Common myeloid progenitor, CD34-positive (primary cell): Measurements from ENCODE around the gene CLPSL2.

Experiments
- CTCF ChIA-PET: fragments of 350-600 bp; sonication (Branson Sonifier 250); formaldehyde crosslinking; loops from one replicate; lab custom pipeline; 2021; ENCODE audit warnings: antibody characterized with exemption; lab: Charles Lee
- POLR2A ChIA-PET: fragments of 350-600 bp; sonication (Branson Sonifier 250); formaldehyde crosslinking; loops from one replicate; lab custom pipeline; 2021; ENCODE audit warnings: antibody characterized with exemption; lab: Charles Lee
- DNase-seq, 3 donors: peaks; one replicate each; pipeline versions ENCODE4 v3.0.0 to v3.0.0-alpha.2; 2013
- H3K27ac ChIP-seq, 2 experiments: 1 replicate in 1 of 2; 2 replicates in 1 of 2; pipeline ENCODE4 v1.7.0; 2013; ENCODE audit warnings: inconsistent platforms in 2 of 2, low read length in 2 of 2, mild to moderate bottlenecking in 2 of 2, low read depth in 1 of 2, moderate library complexity in 1 of 2; ENCODE audit not compliant: severe bottlenecking in 2 of 2, insufficient read depth in 1 of 2, poor library complexity in 1 of 2
- H3K27me3 ChIP-seq, 5 experiments: replicated peaks in 2 of 5; 1 replicate in 3 of 5; 2 replicates in 2 of 5; pipeline versions ENCODE4 v1.6.1 to v1.7.0; 2013; ENCODE audit warnings: low read length in 4 of 5, mild to moderate bottlenecking in 2 of 5, moderate library complexity in 2 of 5, inconsistent platforms in 1 of 5; ENCODE audit not compliant: insufficient read depth in 5 of 5, control insufficient read depth in 4 of 5
- H3K36me3 ChIP-seq, 4 experiments: 1 replicate in 2 of 4; 2 replicates in 2 of 4; pipeline versions ENCODE4 v1.6.1 to v1.7.0; 2013; ENCODE audit warnings: low read length in 3 of 4, control low read depth in 1 of 4, mild to moderate bottlenecking in 1 of 4; ENCODE audit not compliant: control insufficient read depth in 4 of 4, insufficient read depth in 4 of 4
- H3K4me1 ChIP-seq, 4 experiments: 1 replicate in 3 of 4; 2 replicates in 1 of 4; pipeline versions ENCODE4 v1.6.1 to v1.7.1; 2013; ENCODE audit warnings: low read length in 3 of 4, mild to moderate bottlenecking in 3 of 4, control low read depth in 1 of 4, inconsistent platforms in 1 of 4, moderate library complexity in 1 of 4; ENCODE audit not compliant: control insufficient read depth in 4 of 4, insufficient read depth in 4 of 4; ENCODE audit errors: control extremely low read depth in 1 of 4
- H3K4me3 ChIP-seq, 7 experiments: 1 replicate in 4 of 7; 2 replicates in 3 of 7; pipeline versions ENCODE4 v1.5.1 to v1.7.0; 2013; ENCODE audit warnings: mild to moderate bottlenecking in 7 of 7, low read length in 6 of 7, moderate library complexity in 6 of 7, inconsistent platforms in 2 of 7, low read depth in 2 of 7, control low read depth in 1 of 7; ENCODE audit not compliant: insufficient read depth in 4 of 7, control insufficient read depth in 1 of 7; ENCODE audit errors: extremely low read depth in 1 of 7
- H3K9me3 ChIP-seq, 5 experiments: 1 replicate in 4 of 5; 2 replicates in 1 of 5; pipeline versions ENCODE4 v1.6.1 to v1.7.1; 2013; ENCODE audit warnings: low read length in 4 of 5, mild to moderate bottlenecking in 2 of 5, inconsistent platforms in 1 of 5, low read depth in 1 of 5, moderate library complexity in 1 of 5; ENCODE audit not compliant: control insufficient read depth in 4 of 5, insufficient read depth in 2 of 5; ENCODE audit errors: control extremely low read depth in 1 of 5
- WGBS: methylation state at CpG from one replicate; pipeline ENCODE4 v1.1.5; 2013; ENCODE audit not compliant: insufficient coverage; 5-methylcytosine and 5-hydroxymethylcytosine counted together

The CLPSL2 gene

DNA sequence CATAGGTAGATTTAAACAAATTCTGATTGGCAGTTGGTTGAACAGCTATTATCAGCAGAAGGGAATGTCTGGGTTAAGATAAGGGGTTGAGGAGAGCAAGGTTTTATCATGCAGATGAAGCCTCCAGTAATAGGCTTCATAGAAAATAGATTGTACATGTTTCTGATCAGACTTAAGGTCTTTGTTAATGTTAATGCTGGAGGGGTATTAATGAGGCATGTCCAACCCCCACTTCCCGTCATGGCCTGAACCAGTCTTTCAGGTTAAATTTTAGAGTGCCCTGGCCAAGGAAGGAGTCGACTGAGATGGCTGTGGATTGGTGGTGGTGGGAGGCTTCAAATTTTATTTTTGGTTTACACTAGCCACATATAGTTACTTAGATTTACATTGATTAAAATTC is 7.8 kb downstream of the CLPSL2 start:
- POLR2A ChIA-PET = no interaction called here
- no peak overlapping the region for H3K27ac ChIP-seq

DNA sequence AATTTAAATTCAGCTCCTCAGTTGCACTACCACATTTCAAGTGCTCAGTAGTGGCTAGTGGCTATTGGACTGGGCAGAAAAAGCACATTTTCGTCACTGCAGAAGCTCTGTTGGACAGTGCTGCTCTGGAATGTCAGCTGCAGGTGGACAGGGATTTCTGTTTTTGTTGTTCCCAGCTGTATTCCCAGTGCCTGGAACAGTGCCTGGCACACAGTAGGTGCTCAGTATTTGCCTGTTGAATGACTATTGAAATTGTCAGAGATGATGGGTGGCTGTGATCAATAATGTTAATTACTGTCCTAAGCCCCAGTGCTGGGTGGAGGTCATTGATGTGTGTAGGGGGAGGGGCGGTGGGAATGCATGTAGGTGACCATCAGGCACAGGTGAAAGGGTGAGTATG is 9.9 kb downstream of the CLPSL2 start:
- H3K36me3 ChIP-seq = no peaks in the 10 kb centered on the region
- H3K27me3 ChIP-seq = peaks cover 8 to 52% (median 27%) of the 10 kb centered on the region in 5 experiments
- POLR2A ChIA-PET = no interaction called here
- peaks cover 0 to 3% (median 1%) of the 10 kb centered on the region in 4 experiments for H3K4me1 ChIP-seq
- H3K9me3 ChIP-seq = no peaks in the 10 kb centered on the region
- H3K4me3 ChIP-seq = no peak overlapping the region
- no peak for DNase-seq
- H3K27ac ChIP-seq = no peak overlapping the region
- WGBS = 77% methylated on average over 2 of the region's 2 CpGs
- CTCF ChIA-PET = interaction anchor here (1.0 kb wide), 1 partner anchor 18 kb away, joined by 3 read pairs; no protein-coding TSS in a partner anchor

More for the DNA sequence above, 7.8 kb downstream of the CLPSL2 start:
- no peak for DNase-seq
- Histone ChIP-seq H3K9me3 (no peaks in the 10 kb centered on the region), H3K4me1 (peaks cover 0 to 3% (median 1%) of the 10 kb centered on the region in 4 experiments), H3K36me3 (no peaks in the 10 kb centered on the region), H3K27me3 (peaks cover 5 to 50% (median 25%) of the 10 kb centered on the region in 5 experiments), H3K4me3 (no peak overlapping the region)
- WGBS = no CpG with 5 or more reads among the region's 2 CpGs
- CTCF ChIA-PET = no interaction called here

- WGBS = 33% methylated on average over 25 of the region's 25 CpGs
- POLR2A ChIA-PET = interaction anchor here (0.5 kb wide), 1 partner anchor 35 kb away, joined by 4 read pairs; no protein-coding TSS in a partner anchor
- CTCF ChIA-PET = interaction anchor here (1.0 kb wide), 1 partner anchor 19 kb away, joined by 3 read pairs; no protein-coding TSS in a partner anchor
These were observed 10.4 kb downstream of the CLPSL2 start for GRCh38 chr6:35786810-35787209.

DNA sequence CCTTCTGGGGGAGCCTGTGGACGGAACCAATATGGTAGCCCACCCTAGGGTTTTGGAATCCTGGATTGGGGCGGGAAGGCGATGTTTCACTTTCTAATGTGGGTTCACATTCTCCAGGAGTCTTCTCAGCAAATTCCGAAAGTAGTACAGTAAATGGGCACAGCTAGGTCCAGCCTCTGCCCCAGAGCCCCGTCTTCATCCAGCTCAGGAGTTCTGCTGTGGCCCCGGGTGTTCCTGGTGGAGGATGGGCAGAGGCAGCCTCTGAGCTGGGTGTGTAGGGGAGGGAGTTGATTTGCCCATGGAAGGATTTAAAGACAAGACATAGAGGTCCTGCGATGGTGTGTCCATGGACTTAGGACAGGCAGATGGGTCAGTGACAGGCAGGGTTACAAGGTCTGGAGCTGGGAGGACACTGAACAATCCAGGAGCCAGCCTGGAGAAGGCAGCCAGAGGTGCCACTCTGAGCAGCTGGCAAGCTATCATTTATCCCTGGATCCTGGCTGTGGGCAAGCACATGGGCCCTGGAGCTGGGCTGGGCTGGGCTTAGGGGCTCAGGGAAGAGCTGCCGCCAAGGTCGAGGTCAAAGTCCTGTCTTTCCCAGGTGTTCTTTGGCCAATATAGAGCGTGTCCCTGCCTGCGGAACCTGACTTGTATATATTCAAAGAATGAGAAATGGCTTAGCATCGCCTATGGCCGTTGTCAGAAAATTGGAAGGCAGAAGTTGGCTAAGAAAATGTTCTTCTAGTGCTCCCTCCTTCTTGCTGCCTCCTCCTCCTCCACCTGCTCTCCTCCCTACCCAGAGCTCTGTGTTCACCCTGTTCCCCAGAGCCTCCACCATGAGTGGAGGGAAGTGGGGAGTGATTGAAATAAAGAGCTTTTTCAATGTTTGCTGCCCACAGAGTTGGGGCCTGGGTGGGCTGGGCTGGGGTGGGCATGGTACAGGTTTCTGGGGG is 11.1 kb downstream of the CLPSL2 start:
- peaks cover 8 to 50% (median 27%) of the 10 kb centered on the region in 5 experiments for H3K27me3 ChIP-seq
- peaks cover 0 to 3% (median 1%) of the 10 kb centered on the region in 4 experiments for H3K4me1 ChIP-seq
- no peak for DNase-seq
- no peaks in the 10 kb centered on the region for H3K9me3 ChIP-seq
- no peak overlapping the region for H3K27ac ChIP-seq
- WGBS = 87% methylated on average over 7 of the region's 13 CpGs
- POLR2A ChIA-PET = interaction anchor here (0.5 to 0.9 kb wide), 2 partner anchors 11 to 34 kb away, joined by 3 to 4 read pairs; no protein-coding TSS in a partner anchor
- CTCF ChIA-PET = no interaction called here
- H3K36me3 ChIP-seq = no peaks in the 10 kb centered on the region
- H3K4me3 ChIP-seq = no peak overlapping the region

More at GRCh38 chr6:35786810-35787209, 10.4 kb downstream of the CLPSL2 start:
- Histone ChIP-seq H3K27ac (no peak overlapping the region), H3K36me3 (no peaks in the 10 kb centered on the region), H3K27me3 (peaks cover 8 to 52% (median 27%) of the 10 kb centered on the region in 5 experiments), H3K4me1 (peaks cover 0 to 3% (median 1%) of the 10 kb centered on the region in 4 experiments), H3K9me3 (no peaks in the 10 kb centered on the region), H3K4me3 (no peak overlapping the region)
- no peak for DNase-seq

DNA sequence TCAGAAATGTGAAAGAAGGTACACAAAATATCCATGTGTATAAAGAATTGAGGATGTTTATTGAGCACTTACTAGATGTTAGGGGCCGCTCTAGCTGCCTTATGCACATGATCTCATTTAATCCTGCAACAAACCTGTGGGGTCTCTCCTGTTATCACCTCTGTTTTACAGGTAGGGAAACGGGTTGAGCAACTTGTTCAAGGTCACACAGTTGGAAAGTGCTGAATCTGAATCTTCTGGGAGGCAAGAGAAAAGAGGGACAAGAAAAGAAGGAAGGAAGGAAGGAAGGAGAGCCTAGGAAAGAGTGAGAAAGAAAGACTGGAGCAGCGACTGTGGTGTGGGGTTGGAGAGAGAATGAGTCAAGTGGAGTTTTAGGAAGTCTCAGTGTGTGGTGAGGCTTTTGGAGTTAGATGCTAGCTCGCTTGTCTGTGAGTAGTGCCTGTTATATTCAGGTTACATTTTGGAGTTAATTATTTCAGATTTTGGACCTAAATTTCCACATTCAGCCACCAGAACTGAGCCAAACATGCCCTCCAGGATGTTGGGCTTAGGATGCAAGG is 12.1 kb downstream of the CLPSL2 start:
- WGBS = 84% methylated on average over 4 of the region's 4 CpGs
- no peaks in the 10 kb centered on the region for H3K36me3 ChIP-seq
- no peaks in the 10 kb centered on the region for H3K9me3 ChIP-seq
- H3K27me3 ChIP-seq = peaks cover 8 to 50% (median 27%) of the 10 kb centered on the region in 5 experiments
- peaks cover 0 to 3% (median 1%) of the 10 kb centered on the region in 4 experiments for H3K4me1 ChIP-seq
- DNase-seq = no peak
- POLR2A ChIA-PET = no interaction called here
- no peak overlapping the region for H3K27ac ChIP-seq
- no peak overlapping the region for H3K4me3 ChIP-seq
- CTCF ChIA-PET = no interaction called here

DNA sequence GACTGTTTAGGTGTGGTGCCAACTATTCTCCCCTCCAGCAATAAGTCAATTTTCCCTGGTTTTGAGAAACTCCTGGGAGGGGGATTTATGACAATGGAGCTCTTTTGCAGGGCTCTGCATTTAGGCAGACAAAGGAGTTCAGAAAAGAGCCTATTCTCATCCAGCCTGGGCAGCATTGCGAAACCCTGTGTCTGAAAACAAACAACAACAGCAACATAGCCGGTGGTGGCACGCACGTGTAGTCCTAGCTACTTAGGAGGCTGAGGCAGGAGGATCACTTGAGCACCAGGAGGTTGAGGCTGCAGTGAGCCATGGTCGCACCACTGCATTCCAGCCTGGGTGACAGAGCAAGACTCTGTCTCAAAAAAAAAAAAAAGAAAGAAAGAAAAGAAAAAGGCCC is 14.3 kb downstream of the CLPSL2 start:
- no peak for DNase-seq
- no peak overlapping the region for H3K27ac ChIP-seq
- CTCF ChIA-PET = no interaction called here
- peaks cover 0 to 3% (median 1%) of the 10 kb centered on the region in 4 experiments for H3K4me1 ChIP-seq
- H3K9me3 ChIP-seq = no peaks in the 10 kb centered on the region
- H3K4me3 ChIP-seq = no peak overlapping the region
- POLR2A ChIA-PET = no interaction called here
- peaks cover 8 to 38% (median 25%) of the 10 kb centered on the region in 5 experiments for H3K27me3 ChIP-seq
- 89% methylated on average over 3 of the region's 5 CpGs for WGBS
- no peaks in the 10 kb centered on the region for H3K36me3 ChIP-seq
